ENCODE results near the gene ZNF616.

DNA sequence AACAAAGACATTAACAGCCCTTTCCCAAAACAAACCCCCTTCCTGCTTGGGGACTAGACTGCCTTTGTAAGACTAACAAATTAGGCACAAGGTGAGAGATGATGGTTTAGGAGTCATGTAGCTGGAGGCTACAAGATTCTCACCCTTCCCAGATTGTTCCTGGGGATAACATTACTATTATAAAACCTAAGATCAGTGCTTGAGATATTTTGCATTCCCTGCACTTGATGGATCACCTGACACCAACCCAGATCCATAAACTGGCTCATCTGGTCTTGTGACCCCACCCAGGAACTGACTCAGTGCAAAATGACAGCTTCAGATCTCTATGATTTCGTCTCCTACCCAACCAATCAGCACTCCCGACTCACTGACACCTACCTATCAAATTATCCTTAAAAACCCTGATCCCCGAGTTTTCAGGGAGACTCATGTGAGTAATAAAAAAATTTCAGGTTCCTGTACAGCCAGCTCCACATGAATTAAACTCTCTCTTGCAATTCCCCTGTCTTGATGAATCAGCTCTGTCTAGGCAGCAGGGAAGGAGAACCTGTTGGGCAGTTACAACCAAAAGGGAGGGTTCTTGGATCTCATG is 2.4 kb upstream of the ZNF616 start:
- TF ChIP-seq CEBPB (IDR thresholded peaks at IDR 0.05; ENCODE audit: low read depth, low read length) (no peak), GTF2F1 (IDR thresholded peaks at IDR 0.05; ENCODE audit: borderline replicate concordance, low read depth, low read length) (no peak), TCF12 (IDR thresholded peaks at IDR 0.05; ENCODE audit: low read depth, low read length) (no peak), YY1 (IDR thresholded peaks at IDR 0.05; ENCODE audit: low read depth, low read length) (no peak), POLR2A (IDR thresholded peaks at IDR 0.05; ENCODE audit: control extremely low read depth in 1 of 2, low read depth in 2 of 2, low read length in 2 of 2) (no peak), ZNF274 (IDR thresholded peaks at IDR 0.05; ENCODE audit: borderline replicate concordance, extremely low read depth, low read length) (no peak), TAF1 (IDR thresholded peaks at IDR 0.05; ENCODE audit: low read depth, low read length) (no peak), SUZ12 (IDR thresholded peaks at IDR 0.05; ENCODE audit: low read length) (no peak), GABPA (IDR thresholded peaks at IDR 0.05; ENCODE audit: borderline replicate concordance, insufficient read depth, low read length) (no peak), RNF2 (IDR thresholded peaks at IDR 0.05; ENCODE audit: borderline replicate concordance, low read depth, low read length, missing control alignments, poor library complexity, severe bottlenecking) (no peak), RAD21 (IDR thresholded peaks at IDR 0.05 in 1 of 2, conservative IDR thresholded peaks at IDR 0.05 in 1 of 2; ENCODE audit: low read depth in 2 of 2, low read length in 2 of 2) (no peak), EP300 (IDR thresholded peaks at IDR 0.05; ENCODE audit: borderline replicate concordance in 1 of 2, low read depth in 2 of 2, low read length in 2 of 2) (no peak)
- TF ChIP-seq, protein P1, sequence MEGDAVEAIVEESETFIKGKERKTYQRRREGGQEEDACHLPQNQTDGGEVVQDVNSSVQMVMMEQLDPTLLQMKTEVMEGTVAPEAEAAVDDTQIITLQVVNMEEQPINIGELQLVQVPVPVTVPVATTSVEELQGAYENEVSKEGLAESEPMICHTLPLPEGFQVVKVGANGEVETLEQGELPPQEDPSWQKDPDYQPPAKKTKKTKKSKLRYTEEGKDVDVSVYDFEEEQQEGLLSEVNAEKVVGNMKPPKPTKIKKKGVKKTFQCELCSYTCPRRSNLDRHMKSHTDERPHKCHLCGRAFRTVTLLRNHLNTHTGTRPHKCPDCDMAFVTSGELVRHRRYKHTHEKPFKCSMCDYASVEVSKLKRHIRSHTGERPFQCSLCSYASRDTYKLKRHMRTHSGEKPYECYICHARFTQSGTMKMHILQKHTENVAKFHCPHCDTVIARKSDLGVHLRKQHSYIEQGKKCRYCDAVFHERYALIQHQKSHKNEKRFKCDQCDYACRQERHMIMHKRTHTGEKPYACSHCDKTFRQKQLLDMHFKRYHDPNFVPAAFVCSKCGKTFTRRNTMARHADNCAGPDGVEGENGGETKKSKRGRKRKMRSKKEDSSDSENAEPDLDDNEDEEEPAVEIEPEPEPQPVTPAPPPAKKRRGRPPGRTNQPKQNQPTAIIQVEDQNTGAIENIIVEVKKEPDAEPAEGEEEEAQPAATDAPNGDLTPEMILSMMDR (IDR thresholded peaks at IDR 0.05; ENCODE audit: control extremely low read depth in 1 of 3, insufficient read depth in 1 of 3, low read depth in 1 of 3, low read length in 3 of 3), result no peak
- TF ChIP-seq, protein P2, sequence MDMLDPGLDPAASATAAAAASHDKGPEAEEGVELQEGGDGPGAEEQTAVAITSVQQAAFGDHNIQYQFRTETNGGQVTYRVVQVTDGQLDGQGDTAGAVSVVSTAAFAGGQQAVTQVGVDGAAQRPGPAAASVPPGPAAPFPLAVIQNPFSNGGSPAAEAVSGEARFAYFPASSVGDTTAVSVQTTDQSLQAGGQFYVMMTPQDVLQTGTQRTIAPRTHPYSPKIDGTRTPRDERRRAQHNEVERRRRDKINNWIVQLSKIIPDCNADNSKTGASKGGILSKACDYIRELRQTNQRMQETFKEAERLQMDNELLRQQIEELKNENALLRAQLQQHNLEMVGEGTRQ (IDR thresholded peaks at IDR 0.05; ENCODE audit: low read length), result no peak

All from H1 (cell line).